ENCODE results near the gene ZNF136.
A peak's percentile ranks its signal among the peaks of the same experiment; 100 is the strongest.

The ZNF136 gene

GRCh38 chr19:12162882-12163806, at the start of gene ZNF136:
Gene ZNF136, plus strand, starts transcription at chr19:12163096. Its CDS starts 108 bp downstream, at chr19:12163204.
- DNase-seq: peak; percentile 94

GRCh38 chr19:12113121-12113520, 49.8 kb upstream of the ZNF136 start:
- no peak for DNase-seq

GRCh38 chr19:12117201-12117970, 45.5 kb upstream of the ZNF136 start:
- DNase-seq: no peak

GRCh38 chr19:12126707-12127106, 36.2 kb upstream of the ZNF136 start:
- DNase-seq: no peak

GRCh38 chr19:12133069-12133468, 29.8 kb upstream of the ZNF136 start:
- no peak for DNase-seq

GRCh38 chr19:12137221-12137940, 25.5 kb upstream of the ZNF136 start:
- DNase-seq: peak; percentile 43

GRCh38 chr19:12139269-12139668, 23.6 kb upstream of the ZNF136 start:
- no peak for DNase-seq

GRCh38 chr19:12139885-12140544, 22.9 kb upstream of the ZNF136 start, which contains the start of gene ZNF20:
Gene ZNF20, minus strand, starts transcription at chr19:12140350. Its CDS starts 168 bp downstream, at chr19:12140182.
- DNase-seq: peak; percentile 95

GRCh38 chr19:12140545-12141404, 22.1 kb upstream of the ZNF136 start:
- peak; percentile 93 for DNase-seq

GRCh38 chr19:12141405-12141736, 21.5 kb upstream of the ZNF136 start:
- no peak for DNase-seq

GRCh38 chr19:12145348-12145747, 17.5 kb upstream of the ZNF136 start:
- no peak for DNase-seq

- DNase-seq: no peak
These were observed 7.5 kb upstream of the ZNF136 start for GRCh38 chr19:12155324-12155860.

GRCh38 chr19:12156223-12157058, 6.5 kb upstream of the ZNF136 start, which contains the start of gene ZNF625:
Gene ZNF625, minus strand, starts transcription at chr19:12156734. Its CDS starts 176 bp downstream, at chr19:12156558.
- peak; percentile 67 for DNase-seq

- DNase-seq: no peak
These were observed 3.0 kb upstream of the ZNF136 start for GRCh38 chr19:12159773-12160414.

- DNase-seq: no peak
These were observed 399 bp upstream of the ZNF136 start for GRCh38 chr19:12162513-12162881.

- no peak for DNase-seq
These were observed 930 bp downstream of the ZNF136 start for GRCh38 chr19:12163826-12164225.

- DNase-seq: no peak
These were observed 3.7 kb downstream of the ZNF136 start for GRCh38 chr19:12166626-12167025.

- no peak for DNase-seq
These were observed 17.5 kb downstream of the ZNF136 start for GRCh38 chr19:12180377-12180776.

- DNase-seq: no peak
These were observed 24.7 kb downstream of the ZNF136 start for GRCh38 chr19:12187625-12188024.

All from stimulated activated CD8-positive, alpha-beta memory T cell treated with anti-CD3 and anti-CD28 coated beads, Interleukin-4, amount 100 ng/mL, for 48 hours (primary cell).